ENCODE measurements around the gene MCTP2.

DNA sequence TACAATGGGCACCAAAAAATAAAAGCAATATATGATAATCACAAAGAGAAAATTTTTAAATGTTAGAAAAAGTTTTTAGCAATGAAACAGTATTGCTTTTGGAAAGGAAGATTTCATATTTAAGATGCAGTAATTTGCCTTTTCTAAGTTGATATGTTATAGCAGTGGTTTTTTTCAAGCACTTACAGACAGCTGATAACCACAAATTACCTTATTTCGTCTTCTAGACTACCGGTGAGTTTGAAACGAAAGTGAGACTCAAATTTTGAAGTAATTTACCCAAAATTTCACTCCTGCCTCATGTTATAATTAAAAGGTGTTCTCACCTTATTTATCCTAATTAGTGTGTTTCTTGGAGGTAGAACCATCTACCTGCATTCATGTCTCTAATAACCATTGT lies 207.8 kb downstream of the MCTP2 start:
- TF ChIP-seq, protein P1, sequence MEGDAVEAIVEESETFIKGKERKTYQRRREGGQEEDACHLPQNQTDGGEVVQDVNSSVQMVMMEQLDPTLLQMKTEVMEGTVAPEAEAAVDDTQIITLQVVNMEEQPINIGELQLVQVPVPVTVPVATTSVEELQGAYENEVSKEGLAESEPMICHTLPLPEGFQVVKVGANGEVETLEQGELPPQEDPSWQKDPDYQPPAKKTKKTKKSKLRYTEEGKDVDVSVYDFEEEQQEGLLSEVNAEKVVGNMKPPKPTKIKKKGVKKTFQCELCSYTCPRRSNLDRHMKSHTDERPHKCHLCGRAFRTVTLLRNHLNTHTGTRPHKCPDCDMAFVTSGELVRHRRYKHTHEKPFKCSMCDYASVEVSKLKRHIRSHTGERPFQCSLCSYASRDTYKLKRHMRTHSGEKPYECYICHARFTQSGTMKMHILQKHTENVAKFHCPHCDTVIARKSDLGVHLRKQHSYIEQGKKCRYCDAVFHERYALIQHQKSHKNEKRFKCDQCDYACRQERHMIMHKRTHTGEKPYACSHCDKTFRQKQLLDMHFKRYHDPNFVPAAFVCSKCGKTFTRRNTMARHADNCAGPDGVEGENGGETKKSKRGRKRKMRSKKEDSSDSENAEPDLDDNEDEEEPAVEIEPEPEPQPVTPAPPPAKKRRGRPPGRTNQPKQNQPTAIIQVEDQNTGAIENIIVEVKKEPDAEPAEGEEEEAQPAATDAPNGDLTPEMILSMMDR (IDR thresholded peaks at IDR 0.05; ENCODE audit: poor library complexity): no peak
- TF ChIP-seq EZH2 (IDR thresholded peaks at IDR 0.05; ENCODE audit: borderline replicate concordance): no peak
- no peak for TF ChIP-seq EZH2phosphoT487 (IDR thresholded peaks at IDR 0.05; ENCODE audit: low read depth, severe bottlenecking, unreplicated experiment)
